ENCODE measurements around the gene DPPA3.
"Not testable (repeated sequence)": the region's sequence is repeated elsewhere in the genome, so short reads cannot be mapped to it uniquely, and the experiment has no call there.

Gene DPPA3

GRCh38 chr12:7711133-7711532 is at the start of gene DPPA3:
Gene DPPA3 (plus strand): TSS chr12:7711433. CDS start chr12:7711571, 138 bp downstream.
- no peak for DNase-seq

GRCh38 chr12:7661741-7662140 is 49.5 kb upstream of the DPPA3 start:
- no peak for DNase-seq

GRCh38 chr12:7666595-7666994 is 44.6 kb upstream of the DPPA3 start:
- no peak for DNase-seq

GRCh38 chr12:7667125-7667524 is 44.1 kb upstream of the DPPA3 start:
- DNase-seq: no peak

GRCh38 chr12:7668171-7668570 is 43.1 kb upstream of the DPPA3 start:
- DNase-seq: no peak

GRCh38 chr12:7675455-7675854 is 35.8 kb upstream of the DPPA3 start:
- not testable (repeated sequence) for DNase-seq

- DNase-seq: peak; percentile 33
These were observed 33.8 kb upstream of the DPPA3 start for GRCh38 chr12:7677432-7677888.

GRCh38 chr12:7678744-7679143 is 32.5 kb upstream of the DPPA3 start:
- no peak for DNase-seq

- DNase-seq: no peak
These were observed 31.8 kb upstream of the DPPA3 start for GRCh38 chr12:7679251-7680045.

GRCh38 chr12:7681535-7681934 is 29.7 kb upstream of the DPPA3 start:
- DNase-seq: no peak

GRCh38 chr12:7693793-7694192 is 17.4 kb upstream of the DPPA3 start:
- DNase-seq: no peak

GRCh38 chr12:7694556-7695236 is 16.5 kb upstream of the DPPA3 start:
- no peak for DNase-seq

- no peak for DNase-seq
These were observed 16.0 kb upstream of the DPPA3 start for GRCh38 chr12:7695237-7695560.

GRCh38 chr12:7695566-7696197 is 15.6 kb upstream of the DPPA3 start, which contains the start of gene GDF3:
Gene GDF3 (minus strand): TSS chr12:7695775. CDS start chr12:7695728, 47 bp downstream.
- DNase-seq: no peak

- DNase-seq: no peak
These were observed 5.4 kb upstream of the DPPA3 start for GRCh38 chr12:7705846-7706245.

GRCh38 chr12:7709969-7710675 is 1.1 kb upstream of the DPPA3 start:
- DNase-seq: no peak

GRCh38 chr12:7712841-7713442 is 1.7 kb downstream of the DPPA3 start:
- no peak for DNase-seq

- DNase-seq: no peak
These were observed 5.1 kb downstream of the DPPA3 start for GRCh38 chr12:7716381-7716780.

GRCh38 chr12:7719946-7720730 is 8.9 kb downstream of the DPPA3 start:
- DNase-seq: no peak

GRCh38 chr12:7723926-7724325 is 12.7 kb downstream of the DPPA3 start:
- DNase-seq: no peak

- no peak for DNase-seq
These were observed 18.5 kb downstream of the DPPA3 start for GRCh38 chr12:7729746-7730145.

- not testable (repeated sequence) for DNase-seq
These were observed 19.8 kb downstream of the DPPA3 start for GRCh38 chr12:7730984-7731383.
